ENCODE results near the gene GLCCI1.

- no peak for TF ChIP-seq POLR2A (IDR thresholded peaks at IDR 0.05)
- TF ChIP-seq, protein P1, sequence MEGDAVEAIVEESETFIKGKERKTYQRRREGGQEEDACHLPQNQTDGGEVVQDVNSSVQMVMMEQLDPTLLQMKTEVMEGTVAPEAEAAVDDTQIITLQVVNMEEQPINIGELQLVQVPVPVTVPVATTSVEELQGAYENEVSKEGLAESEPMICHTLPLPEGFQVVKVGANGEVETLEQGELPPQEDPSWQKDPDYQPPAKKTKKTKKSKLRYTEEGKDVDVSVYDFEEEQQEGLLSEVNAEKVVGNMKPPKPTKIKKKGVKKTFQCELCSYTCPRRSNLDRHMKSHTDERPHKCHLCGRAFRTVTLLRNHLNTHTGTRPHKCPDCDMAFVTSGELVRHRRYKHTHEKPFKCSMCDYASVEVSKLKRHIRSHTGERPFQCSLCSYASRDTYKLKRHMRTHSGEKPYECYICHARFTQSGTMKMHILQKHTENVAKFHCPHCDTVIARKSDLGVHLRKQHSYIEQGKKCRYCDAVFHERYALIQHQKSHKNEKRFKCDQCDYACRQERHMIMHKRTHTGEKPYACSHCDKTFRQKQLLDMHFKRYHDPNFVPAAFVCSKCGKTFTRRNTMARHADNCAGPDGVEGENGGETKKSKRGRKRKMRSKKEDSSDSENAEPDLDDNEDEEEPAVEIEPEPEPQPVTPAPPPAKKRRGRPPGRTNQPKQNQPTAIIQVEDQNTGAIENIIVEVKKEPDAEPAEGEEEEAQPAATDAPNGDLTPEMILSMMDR (IDR thresholded peaks at IDR 0.05) = no peak
Observed at GRCh38 chr7:8037151-8037550, 68.6 kb downstream of the GLCCI1 start.
